Putamen (tissue), 1 donor: ENCODE data around the gene TJP3.

Experiments used
- DNase-seq: peaks from one replicate; pipeline ENCODE4 v3.0.0-alpha.2; 2016; ENCODE audit warnings: low spot score

Gene TJP3

DNA sequence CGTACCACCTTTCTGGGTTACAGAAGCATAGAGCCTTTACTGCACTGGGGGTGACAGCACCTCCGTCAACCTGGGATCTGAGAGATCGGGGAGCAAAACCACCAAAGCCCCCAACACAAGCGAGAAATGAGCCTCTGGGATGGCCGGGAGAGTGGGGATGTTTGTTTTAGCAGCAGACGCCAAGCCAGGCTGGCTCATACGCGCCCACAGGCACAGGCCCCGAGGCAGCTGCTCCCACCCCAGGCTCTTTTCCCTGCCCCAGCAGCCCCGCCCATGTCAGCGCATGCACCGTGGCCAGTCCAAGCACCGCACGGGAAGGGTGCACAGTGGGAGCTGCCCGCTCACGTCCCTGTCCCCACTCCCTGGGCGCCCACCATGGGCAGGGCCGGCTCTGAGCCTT lies 16.5 kb upstream of the TJP3 start:
- DNase-seq = no peak

DNA sequence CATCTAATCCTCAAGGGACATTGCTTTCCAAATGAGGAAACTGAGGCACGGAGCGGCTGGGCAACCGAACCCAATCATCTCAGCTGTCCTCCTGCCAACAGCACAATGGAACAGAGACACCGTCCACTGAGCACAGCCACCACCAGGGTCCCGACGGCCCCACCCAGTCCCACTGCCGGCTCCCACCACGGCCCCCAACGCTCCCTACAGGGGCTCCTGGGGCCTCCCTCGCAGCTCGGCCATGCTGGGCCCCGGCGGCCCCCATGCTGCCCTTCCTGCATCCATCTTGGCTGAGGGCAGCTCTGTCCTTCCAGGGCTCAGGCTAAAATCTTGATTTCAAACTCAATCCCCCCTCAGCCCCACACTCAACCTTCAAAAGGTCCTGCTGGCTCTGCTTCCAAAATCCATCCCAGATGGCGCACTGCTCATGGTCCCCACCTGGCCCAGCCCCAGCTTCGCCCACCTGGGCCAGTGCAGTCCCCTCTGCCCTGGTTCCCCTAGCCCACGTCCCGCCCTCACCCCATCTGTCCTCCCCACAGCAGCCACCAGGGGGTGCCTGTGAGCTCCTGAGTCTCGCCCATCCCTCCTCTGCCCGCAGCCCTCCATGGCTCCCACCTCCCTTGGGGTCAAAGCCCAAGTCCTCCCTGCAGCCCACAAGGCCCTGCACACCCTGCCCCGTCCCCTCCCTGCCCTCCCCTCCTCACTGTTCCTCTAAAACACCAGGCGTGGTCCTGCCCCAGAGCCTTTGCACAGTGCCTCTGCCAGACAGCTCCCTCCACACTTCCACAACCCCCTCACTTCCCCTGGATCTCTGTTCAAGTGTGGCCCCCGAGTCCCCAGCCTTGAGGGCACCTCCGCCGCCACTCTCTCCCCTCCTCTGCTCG lies 15.8 kb upstream of the TJP3 start:
- DNase-seq = no peak

- DNase-seq = no peak
Measured at GRCh38 chr19:3693025-3693925, 14.9 kb upstream of the TJP3 start.

DNA sequence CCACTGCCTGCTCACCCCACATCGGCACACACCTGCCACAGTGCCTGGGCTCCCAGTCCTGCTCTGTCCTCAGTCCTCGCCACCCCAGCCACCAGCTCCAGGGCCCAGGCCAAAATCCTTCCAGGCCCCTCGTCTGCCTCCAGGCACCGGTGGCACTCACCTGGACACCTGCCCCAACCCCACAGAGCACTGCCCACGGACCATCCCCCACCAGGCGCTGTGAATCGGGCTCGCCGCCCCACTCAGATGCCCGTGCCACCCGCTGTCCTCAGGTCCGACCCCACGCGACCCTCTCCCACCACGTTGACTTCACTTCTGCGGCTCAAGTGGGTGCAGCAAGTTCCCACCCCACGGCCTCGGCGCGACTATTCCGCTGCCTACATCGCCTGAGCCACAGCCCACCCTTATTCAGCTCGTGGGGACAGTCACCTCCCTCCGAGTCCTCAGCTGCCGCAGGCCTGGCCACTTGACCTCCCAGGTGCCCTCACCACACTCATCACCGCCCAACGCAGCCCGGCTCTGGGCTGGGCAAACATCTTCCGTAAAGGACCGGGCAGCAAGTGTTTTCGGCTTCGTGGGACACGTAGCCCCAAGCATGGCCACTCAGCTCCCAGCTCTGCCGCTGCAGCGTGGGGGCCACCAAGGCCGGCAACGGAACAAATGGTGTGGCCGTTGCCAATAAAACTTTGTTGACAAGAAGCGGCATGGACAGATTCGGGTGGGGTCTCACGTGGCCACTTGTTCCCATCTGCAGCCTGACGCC lies 13.6 kb upstream of the TJP3 start:
- DNase-seq = no peak

- no peak for DNase-seq
Measured at GRCh38 chr19:3695124-3695733, 13.0 kb upstream of the TJP3 start.

- DNase-seq = no peak
Measured at GRCh38 chr19:3695986-3696659, 12.1 kb upstream of the TJP3 start.

GRCh38 chr19:3696660-3696995 lies 11.6 kb upstream of the TJP3 start:
- DNase-seq = no peak

- no peak for DNase-seq
Measured at GRCh38 chr19:3697094-3697493, 11.1 kb upstream of the TJP3 start.

GRCh38 chr19:3697671-3698385 lies 10.4 kb upstream of the TJP3 start:
- no peak for DNase-seq

- DNase-seq = no peak
Measured at GRCh38 chr19:3698386-3698950, 9.7 kb upstream of the TJP3 start.

GRCh38 chr19:3698974-3699740 lies 9.0 kb upstream of the TJP3 start:
- DNase-seq = peak; percentile 35

GRCh38 chr19:3699741-3700241 lies 8.4 kb upstream of the TJP3 start:
- DNase-seq = no peak

GRCh38 chr19:3700242-3701032 lies 7.7 kb upstream of the TJP3 start, which contains the start of gene PIP5K1C:
TSS of gene PIP5K1C (minus strand) at chr19:3700468. CDS start at chr19:3700390, 78 bp downstream.
- DNase-seq = peak; percentile 86

DNA sequence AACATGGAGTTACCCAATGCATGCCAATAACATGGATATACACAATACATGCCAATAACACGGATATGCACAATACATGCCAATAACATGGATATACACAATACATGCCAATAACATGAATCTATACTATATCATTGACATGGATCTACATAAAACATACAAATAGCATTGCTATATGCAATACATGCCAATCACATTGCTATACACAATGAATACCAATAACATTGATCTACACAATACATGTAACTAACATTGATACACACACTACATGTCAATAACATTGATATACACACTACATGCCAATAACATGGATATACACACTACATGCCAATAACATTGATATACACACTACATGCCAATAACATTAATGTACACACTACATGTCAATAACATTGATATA lies 7.0 kb upstream of the TJP3 start:
- no peak for DNase-seq

DNA sequence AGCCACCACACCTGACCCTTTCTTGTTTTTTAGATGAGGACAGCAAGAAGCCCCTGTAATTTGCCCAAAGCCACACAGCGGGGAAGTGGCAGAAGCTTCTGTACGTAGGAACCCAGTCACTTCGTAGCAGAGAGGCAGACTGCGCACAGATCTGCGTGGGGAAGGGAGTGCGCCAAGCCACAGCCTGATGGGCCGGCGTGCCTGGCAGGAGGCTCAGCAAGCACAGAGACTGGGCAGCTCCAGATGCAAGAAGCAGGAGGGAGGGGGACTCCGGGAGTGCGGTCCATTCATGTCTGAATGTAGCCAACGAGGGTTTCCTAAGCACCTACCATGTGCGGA lies 347 bp upstream of the TJP3 start:
- no peak for DNase-seq

DNA sequence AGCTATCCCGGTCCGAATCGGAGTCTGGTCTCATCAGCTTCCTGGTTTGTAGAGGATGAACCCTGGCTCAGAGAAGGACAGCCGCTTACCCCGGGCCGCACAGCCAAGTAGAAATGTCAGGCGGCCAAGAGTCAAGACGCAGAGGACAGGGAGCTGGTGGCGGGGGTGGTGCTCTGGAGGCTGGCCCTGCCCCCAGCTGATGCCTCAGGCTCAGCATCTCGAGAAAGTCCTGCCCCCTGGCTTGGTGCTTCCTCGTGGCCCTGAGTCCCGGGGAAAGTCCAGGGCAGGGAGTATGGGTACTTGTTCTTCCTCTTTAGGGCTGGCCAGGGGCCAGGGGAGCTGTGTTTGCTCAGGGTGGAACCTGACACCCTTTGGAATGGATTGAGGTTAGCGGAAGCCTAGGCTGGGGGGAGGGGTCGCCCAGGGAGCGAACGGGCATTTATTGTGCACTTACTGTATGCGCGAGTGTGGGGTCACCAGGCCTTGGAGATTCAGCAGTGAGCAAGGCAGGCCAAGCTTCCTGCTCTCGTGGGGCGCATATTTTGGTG lies 2.2 kb downstream of the TJP3 start:
- peak; percentile 32 for DNase-seq

GRCh38 chr19:3712663-3713611 lies 4.8 kb downstream of the TJP3 start:
- DNase-seq = no peak
